ENCODE results near the gene MTOR.
"Not testable (repeated sequence)": the region's sequence is repeated elsewhere in the genome, so short reads cannot be mapped to it uniquely, and the experiment has no call there.

MTOR gene

GRCh38 chr1:11064942-11065341 is 197.4 kb downstream of the MTOR start:
- TF ChIP-seq ZFX (IDR thresholded peaks at IDR 0.05) (no peak), CTCF (conservative IDR thresholded peaks at IDR 0.05) (no peak)
- H3K27ac ChIP-seq, result no peak overlapping the region

GRCh38 chr1:11063937-11064537 is 198.3 kb downstream of the MTOR start:
- H3K27ac ChIP-seq, result not testable (repeated sequence)

GRCh38 chr1:11062965-11063401 is 199.4 kb downstream of the MTOR start:
- TF ChIP-seq CTCF (conservative IDR thresholded peaks at IDR 0.05) (no peak), ZFX (IDR thresholded peaks at IDR 0.05) (no peak)
- peak overlapping the region; percentile 10; the same call in 1 of the 2 replicates for H3K27ac ChIP-seq

- TF ChIP-seq CTCF (conservative IDR thresholded peaks at IDR 0.05) (no peak), ZFX (IDR thresholded peaks at IDR 0.05) (no peak)
- no peak overlapping the region for H3K27ac ChIP-seq
Observed at GRCh38 chr1:11061652-11062365, 200.5 kb downstream of the MTOR start.

DNA sequence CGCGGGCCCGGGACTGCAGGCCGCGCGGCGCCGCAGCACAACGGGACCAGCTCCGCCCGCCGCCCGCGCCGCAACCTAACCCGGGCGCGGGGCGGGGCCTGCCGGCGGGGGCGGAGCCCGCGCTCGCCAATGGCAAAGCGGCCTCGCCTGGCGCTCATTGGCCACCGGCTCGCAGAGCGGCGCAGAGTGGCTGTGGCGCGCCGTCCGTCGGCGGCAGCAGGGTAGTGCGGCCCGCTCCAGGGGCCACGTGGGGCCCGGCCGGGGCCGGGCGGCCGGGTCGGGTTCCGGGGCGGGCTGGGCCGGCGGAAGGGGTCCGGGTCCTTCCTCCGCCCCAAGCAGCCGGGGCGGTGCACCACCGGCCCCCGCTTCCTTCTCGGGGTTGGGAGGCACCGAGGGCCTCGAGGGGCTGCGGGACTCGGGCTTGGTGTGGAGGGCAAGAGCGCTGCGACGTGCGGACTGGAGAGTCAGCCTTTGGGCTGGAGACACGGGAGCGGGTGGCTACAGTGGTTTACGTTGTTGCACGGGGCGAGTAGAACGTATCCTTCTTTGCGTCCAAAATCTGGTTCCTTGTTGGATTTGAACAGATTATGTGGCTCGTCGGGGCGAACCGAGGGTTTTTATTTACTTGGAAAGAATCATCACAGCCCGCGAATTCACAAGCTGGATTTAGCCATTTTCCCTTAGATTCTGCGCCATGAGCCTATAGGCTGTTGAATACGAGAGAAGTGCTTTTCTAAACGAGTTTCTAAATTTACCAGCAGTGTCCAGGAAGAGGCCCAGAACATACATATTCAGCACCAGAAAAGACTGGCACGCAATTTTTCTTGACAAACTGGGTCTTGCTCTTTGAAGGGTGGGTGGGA is 202.2 kb downstream of the MTOR start, which contains the start of gene SRM:
Gene SRM (minus strand): TSS at position 51 of the 863 bp plus-strand sequence. CDS start 75 bp downstream, outside the sequence.
- no peak; the same call in 1 of the 2 replicates for TF ChIP-seq CTCF (conservative IDR thresholded peaks at IDR 0.05)
- TF ChIP-seq ZFX (IDR thresholded peaks at IDR 0.05), result peak; percentile 61
- H3K27ac ChIP-seq, result peak within 1 kb of the TSS; percentile 98

DNA sequence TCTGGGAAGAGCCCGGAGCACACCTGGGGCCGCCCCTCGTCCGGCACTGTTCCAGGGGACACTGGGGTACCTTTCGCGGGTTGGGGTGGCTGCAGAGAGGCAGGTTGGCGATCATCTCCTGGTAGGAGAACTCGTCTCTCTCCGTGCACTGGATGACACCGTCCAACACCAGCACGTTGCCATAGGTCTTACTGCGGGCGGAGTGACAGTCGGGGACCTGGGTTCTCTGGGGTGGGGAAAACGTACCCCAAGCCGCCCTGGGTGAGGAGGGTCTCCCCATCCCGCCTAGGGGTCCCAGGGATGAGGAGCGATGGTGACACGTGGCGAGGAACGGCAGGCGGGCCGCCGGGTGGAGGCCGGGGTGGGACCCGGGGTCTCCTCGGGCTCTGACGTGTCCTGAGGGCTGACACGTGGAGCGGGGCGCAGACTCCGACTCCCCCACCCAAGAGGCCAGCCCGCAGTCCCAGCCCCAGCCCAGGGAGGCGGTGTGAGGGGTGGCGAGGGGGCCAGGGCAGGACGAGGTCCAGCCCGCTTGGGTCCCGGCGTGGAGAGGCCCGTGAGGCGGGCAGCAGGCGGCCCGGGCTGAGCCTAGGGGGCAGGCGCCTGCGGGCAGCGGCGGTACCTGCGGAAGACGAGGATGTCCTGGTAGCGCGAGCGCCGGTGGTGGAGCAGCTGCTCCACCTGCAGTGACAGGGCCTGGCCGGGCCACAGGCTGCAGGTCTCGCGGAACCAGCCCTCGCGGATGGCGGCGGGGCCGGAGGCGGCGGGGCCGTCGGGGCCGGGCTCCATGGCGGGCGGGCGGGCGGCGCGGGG is 203.0 kb downstream of the MTOR start:
- TF ChIP-seq CTCF (conservative IDR thresholded peaks at IDR 0.05) (no peak), ZFX (IDR thresholded peaks at IDR 0.05) (peak; percentile 94)
- peak overlapping the region; percentile 98 for H3K27ac ChIP-seq

DNA sequence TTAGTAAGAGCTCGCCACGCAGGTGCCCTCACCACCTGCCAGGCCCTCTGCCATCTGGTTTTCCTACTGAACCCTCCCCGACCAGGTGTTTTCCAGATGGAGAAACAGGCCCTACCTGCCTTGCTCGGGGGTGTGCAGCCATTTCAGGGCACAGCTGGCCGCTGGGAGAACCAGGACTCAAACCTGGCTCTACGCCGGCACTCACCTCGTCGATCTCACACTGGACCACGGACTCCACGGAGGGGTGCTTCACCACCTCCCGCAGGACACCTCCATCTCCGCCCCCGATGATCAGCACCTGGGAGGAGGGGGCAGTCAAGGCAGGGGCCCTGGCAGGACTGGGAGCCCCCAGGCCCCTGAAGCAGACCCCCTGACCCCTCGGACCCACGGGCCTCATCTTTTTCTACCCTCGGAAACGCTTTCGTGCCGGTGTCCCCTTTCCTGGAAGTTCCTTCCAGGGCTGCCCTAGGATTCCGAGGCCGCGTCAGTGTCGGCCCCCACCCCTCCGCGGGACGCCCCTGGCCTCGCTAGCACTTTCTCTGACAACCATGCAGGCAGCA is 203.7 kb downstream of the MTOR start:
- TF ChIP-seq ZFX (IDR thresholded peaks at IDR 0.05) (no peak), CTCF (conservative IDR thresholded peaks at IDR 0.05) (no peak)
- H3K27ac ChIP-seq, result peak overlapping the region; percentile 98
